ENCODE results near the gene TMEM164. TPM values are rescaled to one million over a fixed set of nuclear protein-coding genes. Genes with fewer than 3 reads are reported as not detected.

The TMEM164 gene
- total RNA-seq, 2 donors from 2014 or later: 45.5 to 445 TPM

DNA sequence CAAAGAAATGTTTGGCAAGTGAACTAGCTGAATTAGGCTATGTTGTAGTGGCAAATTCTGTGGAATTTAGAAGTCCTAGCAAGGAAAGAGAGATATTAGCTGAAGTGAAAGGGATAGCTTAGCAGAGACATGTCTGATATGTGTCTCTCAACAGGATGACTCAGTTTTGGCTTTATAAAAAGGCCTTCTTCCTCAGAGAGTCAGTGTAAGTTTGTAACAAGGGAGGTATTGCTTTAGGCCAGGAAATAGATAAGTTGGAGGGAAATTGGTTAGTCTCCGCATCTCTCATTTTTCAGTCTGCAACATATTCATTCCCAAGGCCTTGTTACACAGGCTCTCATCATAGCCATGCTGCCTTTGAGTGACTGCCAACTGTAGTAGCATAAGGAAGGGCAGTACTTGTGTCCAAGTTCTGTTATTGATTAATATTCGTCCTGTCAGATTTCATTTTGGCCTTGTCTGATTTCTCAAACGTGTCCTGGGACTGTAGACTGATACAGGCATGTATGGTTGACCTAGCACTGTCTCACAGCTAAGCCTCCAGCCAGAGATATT is 4.0 kb downstream of the TMEM164 start:
- Histone ChIP-seq H3K27me3 (replicated peaks; ENCODE audit: insufficient read depth) (no peaks in the 10 kb centered on the region), H3K27ac (no peak overlapping the region), H3K36me3 (no peaks in the 10 kb centered on the region), H3K9me3 (no peaks in the 10 kb centered on the region), H3K4me3 (no peak overlapping the region), H3K4me1 (replicated peaks) (no peaks in the 10 kb centered on the region)
- 68% methylated on average over 3 of the region's 3 CpGs for WGBS
- DNase-seq (ENCODE audit: low spot score): no peak
- no peak for TF ChIP-seq POLR2AphosphoS5 (IDR thresholded peaks at IDR 0.05)
- no peak for TF ChIP-seq POLR2A (IDR thresholded peaks at IDR 0.05)
- TF ChIP-seq, protein P1, sequence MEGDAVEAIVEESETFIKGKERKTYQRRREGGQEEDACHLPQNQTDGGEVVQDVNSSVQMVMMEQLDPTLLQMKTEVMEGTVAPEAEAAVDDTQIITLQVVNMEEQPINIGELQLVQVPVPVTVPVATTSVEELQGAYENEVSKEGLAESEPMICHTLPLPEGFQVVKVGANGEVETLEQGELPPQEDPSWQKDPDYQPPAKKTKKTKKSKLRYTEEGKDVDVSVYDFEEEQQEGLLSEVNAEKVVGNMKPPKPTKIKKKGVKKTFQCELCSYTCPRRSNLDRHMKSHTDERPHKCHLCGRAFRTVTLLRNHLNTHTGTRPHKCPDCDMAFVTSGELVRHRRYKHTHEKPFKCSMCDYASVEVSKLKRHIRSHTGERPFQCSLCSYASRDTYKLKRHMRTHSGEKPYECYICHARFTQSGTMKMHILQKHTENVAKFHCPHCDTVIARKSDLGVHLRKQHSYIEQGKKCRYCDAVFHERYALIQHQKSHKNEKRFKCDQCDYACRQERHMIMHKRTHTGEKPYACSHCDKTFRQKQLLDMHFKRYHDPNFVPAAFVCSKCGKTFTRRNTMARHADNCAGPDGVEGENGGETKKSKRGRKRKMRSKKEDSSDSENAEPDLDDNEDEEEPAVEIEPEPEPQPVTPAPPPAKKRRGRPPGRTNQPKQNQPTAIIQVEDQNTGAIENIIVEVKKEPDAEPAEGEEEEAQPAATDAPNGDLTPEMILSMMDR (IDR thresholded peaks at IDR 0.05): no peak
- intact Hi-C loops (cut with DNase I): loop anchor here (10.0 kb wide), 2 partner anchors 92 to 108 kb away; no protein-coding TSS in a partner anchor

GRCh38 chrX:110008011-110008635 is 5.2 kb downstream of the TMEM164 start:
- Histone ChIP-seq H3K27me3 (replicated peaks; ENCODE audit: insufficient read depth) (no peaks in the 10 kb centered on the region), H3K4me3 (no peak overlapping the region), H3K36me3 (no peaks in the 10 kb centered on the region), H3K27ac (no peak overlapping the region), H3K9me3 (no peaks in the 10 kb centered on the region), H3K4me1 (replicated peaks) (no peaks in the 10 kb centered on the region)
- intact Hi-C loops (cut with DNase I): loop anchor here (10.0 kb wide), 2 partner anchors 93 to 107 kb away; no protein-coding TSS in a partner anchor
- DNase-seq (ENCODE audit: low spot score): no peak
- no peak for TF ChIP-seq POLR2A (IDR thresholded peaks at IDR 0.05)
- TF ChIP-seq POLR2AphosphoS5 (IDR thresholded peaks at IDR 0.05): no peak
- TF ChIP-seq, protein P1 (IDR thresholded peaks at IDR 0.05): no peak
- WGBS: 93% methylated on average over 3 of the region's 3 CpGs

DNA sequence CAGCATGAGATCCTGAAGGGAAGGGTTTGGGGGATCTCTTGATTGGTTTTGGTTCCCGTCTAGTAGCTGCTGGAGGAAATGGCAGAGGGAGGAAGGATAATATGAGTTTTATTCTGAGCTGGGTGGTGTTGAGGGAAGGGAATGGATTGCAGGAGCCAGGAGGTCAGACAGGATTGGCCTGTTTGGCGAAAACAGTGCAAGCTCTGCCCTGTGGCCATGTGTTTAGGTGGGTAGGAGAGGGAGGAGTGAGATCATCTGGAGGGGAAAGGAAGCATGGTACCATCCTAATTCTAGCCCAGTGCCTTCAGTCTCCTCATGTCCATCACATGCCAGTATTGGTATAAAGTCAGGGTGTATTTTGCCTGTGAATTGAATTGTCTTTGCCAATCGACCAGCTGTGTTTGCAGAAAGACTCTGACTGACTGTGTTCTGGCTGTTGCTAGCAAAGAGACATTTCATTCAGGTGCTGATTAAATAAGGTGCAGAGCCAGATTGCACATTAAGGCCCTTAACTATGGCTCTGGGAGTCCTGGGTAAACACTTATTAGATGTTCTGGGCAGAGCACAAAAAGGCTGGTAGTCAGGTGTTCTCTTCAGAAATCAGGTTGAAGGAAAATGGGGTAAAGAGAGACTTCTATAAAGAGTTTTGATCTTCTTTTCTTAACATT is 10.0 kb downstream of the TMEM164 start:
- intact Hi-C loops (cut with DNase I): no loop called here
- H3K9me3 ChIP-seq: no peaks in the 10 kb centered on the region
- peak; percentile 40 for DNase-seq (ENCODE audit: low spot score)
- H3K27ac ChIP-seq: peak overlapping the region in 1 of 2 donors; percentile 43
- H3K4me1 ChIP-seq (replicated peaks): no peaks in the 10 kb centered on the region
- TF ChIP-seq POLR2AphosphoS5 (IDR thresholded peaks at IDR 0.05): peak; percentile 40
- TF ChIP-seq POLR2A (IDR thresholded peaks at IDR 0.05): no peak
- no peaks in the 10 kb centered on the region for H3K27me3 ChIP-seq (replicated peaks; ENCODE audit: insufficient read depth)
- no peak overlapping the region for H3K4me3 ChIP-seq
- H3K36me3 ChIP-seq: no peaks in the 10 kb centered on the region
- 37% methylated on average over 3 of the region's 3 CpGs for WGBS

- Histone ChIP-seq H3K27me3 (replicated peaks; ENCODE audit: insufficient read depth) (no peaks in the 10 kb centered on the region), H3K36me3 (no peaks in the 10 kb centered on the region), H3K4me1 (replicated peaks) (no peaks in the 10 kb centered on the region), H3K27ac (no peak overlapping the region), H3K4me3 (no peak overlapping the region), H3K9me3 (no peaks in the 10 kb centered on the region)
- DNase-seq (ENCODE audit: low spot score): no peak
- 97% methylated on average over 4 of the region's 4 CpGs for WGBS
- TF ChIP-seq POLR2A (IDR thresholded peaks at IDR 0.05) (no peak), POLR2AphosphoS5 (IDR thresholded peaks at IDR 0.05) (no peak)
- TF ChIP-seq, protein P1 (IDR thresholded peaks at IDR 0.05): no peak
- intact Hi-C loops (cut with DNase I): no loop called here
Measured at GRCh38 chrX:110013968-110014367, 11.1 kb downstream of the TMEM164 start.

- Histone ChIP-seq H3K9me3 (no peaks in the 10 kb centered on the region), H3K27ac (no peak overlapping the region), H3K4me1 (replicated peaks) (no peaks in the 10 kb centered on the region), H3K36me3 (no peaks in the 10 kb centered on the region), H3K27me3 (replicated peaks; ENCODE audit: insufficient read depth) (no peaks in the 10 kb centered on the region), H3K4me3 (no peak overlapping the region)
- no peak for TF ChIP-seq POLR2AphosphoS5 (IDR thresholded peaks at IDR 0.05)
- TF ChIP-seq, protein P1 (IDR thresholded peaks at IDR 0.05): no peak
- no peak for DNase-seq (ENCODE audit: low spot score)
- 73% methylated on average over 2 of the region's 2 CpGs for WGBS
- intact Hi-C loops (cut with DNase I): no loop called here
Measured at GRCh38 chrX:110015032-110015431, 12.1 kb downstream of the TMEM164 start.
